ENCODE results near the gene PXMP2.

DNA sequence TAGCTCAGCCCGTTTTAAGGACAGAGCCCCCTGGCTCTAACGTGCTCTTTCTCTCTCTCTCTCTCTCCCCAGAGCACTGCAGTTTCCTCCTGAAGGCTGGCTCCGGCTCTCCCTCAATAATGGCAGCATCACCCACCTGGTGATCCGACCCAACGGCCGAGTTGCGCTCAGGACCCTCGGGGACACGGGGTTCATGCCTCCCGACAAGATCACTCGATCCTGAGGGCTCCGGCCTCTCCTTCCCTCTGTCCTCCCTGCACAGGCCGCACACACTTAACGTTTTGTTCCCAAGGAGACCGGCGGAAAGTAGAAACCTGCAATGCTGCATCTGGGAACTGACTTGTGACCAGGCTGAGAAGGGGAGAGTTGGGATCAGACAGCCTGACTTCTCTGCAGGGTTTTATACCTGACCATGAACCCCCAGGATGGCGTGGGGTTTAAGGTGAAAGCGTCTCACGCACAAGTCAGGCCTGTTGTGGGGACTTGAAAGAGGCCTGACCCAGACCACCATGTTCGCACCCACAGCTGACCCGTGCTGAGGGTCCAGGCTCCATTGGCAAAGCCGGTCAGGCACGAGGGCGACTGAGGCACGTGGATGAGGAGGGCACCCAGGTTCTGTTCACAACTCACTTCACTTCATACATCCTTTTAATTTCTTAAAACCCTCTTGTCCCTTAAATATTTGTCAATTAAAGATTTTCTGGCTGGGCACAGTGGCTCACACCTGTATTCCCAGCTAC, 33.4 kb downstream of the PXMP2 start:
- no peak for TF ChIP-seq EZH2 (IDR thresholded peaks at IDR 0.05; ENCODE audit: low read length)
- no peak for TF ChIP-seq CTCF (optimal IDR thresholded peaks at IDR 0.05 in 1 of 3, IDR thresholded peaks at IDR 0.05 in 1 of 3, conservative IDR thresholded peaks at IDR 0.05 in 1 of 3; ENCODE audit: extremely low read depth in 1 of 3, insufficient read depth in 2 of 3, low read length in 3 of 3)
